Activated naive CD4-positive, alpha-beta T cell treated with anti-CD3 and anti-CD28 coated beads, Interleukin-2, amount 10 ng/mL, durations not matched to agents 7 days and 5 days (primary cell): Measurements from ENCODE around the gene AAK1.
A peak's percentile ranks its signal among the peaks of the same experiment; 100 is the strongest.
"Not testable (repeated sequence)": the region's sequence is repeated elsewhere in the genome, so short reads cannot be mapped to it uniquely, and the experiment has no call there.

Experiments used
- CTCF ChIA-PET: fragments of 350-600 bp; sonication (Branson Sonifier 250); formaldehyde crosslinking; loops from one replicate; lab custom pipeline; 2021; ENCODE audit warnings: antibody characterized with exemption; lab: Charles Lee
- DNase-seq: peaks from one replicate; pipeline ENCODE4 v3.0.0-alpha.2; 2020
- H3K27ac Mint-ChIP-seq: one replicate; pipeline ENCODE4 v1.8.0; 2021; ENCODE audit warnings: mild to moderate bottlenecking, moderate library complexity, mixed read lengths
- H3K27me3 Mint-ChIP-seq: one replicate; pipeline ENCODE4 v1.8.0; 2021; ENCODE audit warnings: mild to moderate bottlenecking, mixed read lengths
- H3K36me3 Mint-ChIP-seq: one replicate; pipeline ENCODE4 v1.8.0; 2021; ENCODE audit warnings: mixed read lengths
- H3K4me1 Mint-ChIP-seq: one replicate; pipeline ENCODE4 v1.8.0; 2021; ENCODE audit warnings: mixed read lengths
- H3K4me3 Mint-ChIP-seq: one replicate; pipeline ENCODE4 v1.8.0; 2021; ENCODE audit warnings: mild to moderate bottlenecking, moderate library complexity, mixed read lengths
- H3K9me3 Mint-ChIP-seq: one replicate; pipeline ENCODE4 v1.8.0; 2021; ENCODE audit warnings: mixed read lengths

Gene AAK1

GRCh38 chr2:69615969-69616368 is 27.6 kb downstream of the AAK1 start:
- Mint-ChIP-seq H3K4me1 (peaks cover 32% of the 10 kb centered on the region), H3K9me3 (peaks cover 17% of the 10 kb centered on the region), H3K36me3 (peaks cover 44% of the 10 kb centered on the region), H3K4me3 (no peak overlapping the region), H3K27me3 (no peaks in the 10 kb centered on the region), H3K27ac (no peak overlapping the region)
- CTCF ChIA-PET, result interaction anchor here (1.6 kb wide), 1 partner anchor 99 kb away, joined by 3 read pairs; no protein-coding TSS in a partner anchor
- no peak for DNase-seq

GRCh38 chr2:69615078-69615625 is 28.4 kb downstream of the AAK1 start:
- CTCF ChIA-PET, result interaction anchor here (1.6 kb wide), 1 partner anchor 99 kb away, joined by 3 read pairs; no protein-coding TSS in a partner anchor
- H3K9me3 Mint-ChIP-seq, result peaks cover 20% of the 10 kb centered on the region
- H3K27ac Mint-ChIP-seq, result no peak overlapping the region
- DNase-seq, result no peak
- H3K4me1 Mint-ChIP-seq, result peaks cover 33% of the 10 kb centered on the region
- H3K27me3 Mint-ChIP-seq, result no peaks in the 10 kb centered on the region
- H3K36me3 Mint-ChIP-seq, result peaks cover 51% of the 10 kb centered on the region
- H3K4me3 Mint-ChIP-seq, result no peak overlapping the region

- H3K4me1 Mint-ChIP-seq, result peaks cover 38% of the 10 kb centered on the region
- no peak for DNase-seq
- H3K36me3 Mint-ChIP-seq, result peaks cover 64% of the 10 kb centered on the region
- peaks cover 20% of the 10 kb centered on the region for H3K9me3 Mint-ChIP-seq
- no peak overlapping the region for H3K4me3 Mint-ChIP-seq
- H3K27ac Mint-ChIP-seq, result no peak overlapping the region
- H3K27me3 Mint-ChIP-seq, result no peaks in the 10 kb centered on the region
- CTCF ChIA-PET, result interaction anchor here (2.4 kb wide), 1 partner anchor 47 kb away, joined by 7 read pairs; no protein-coding TSS in a partner anchor
Measured at GRCh38 chr2:69612707-69613106, 30.8 kb downstream of the AAK1 start.

- no peak for DNase-seq
- peaks cover 69% of the 10 kb centered on the region for H3K36me3 Mint-ChIP-seq
- H3K9me3 Mint-ChIP-seq, result peaks cover 20% of the 10 kb centered on the region
- peaks cover 38% of the 10 kb centered on the region for H3K4me1 Mint-ChIP-seq
- no peaks in the 10 kb centered on the region for H3K27me3 Mint-ChIP-seq
- no peak overlapping the region for H3K27ac Mint-ChIP-seq
- CTCF ChIA-PET, result interaction anchor here (2.4 kb wide), 1 partner anchor 47 kb away, joined by 7 read pairs; no protein-coding TSS in a partner anchor
- H3K4me3 Mint-ChIP-seq, result no peak overlapping the region
Measured at GRCh38 chr2:69612200-69612599, 31.3 kb downstream of the AAK1 start.

- Mint-ChIP-seq H3K27me3 (no peaks in the 10 kb centered on the region), H3K27ac (no peak overlapping the region), H3K4me3 (no peak overlapping the region), H3K36me3 (peaks cover 64% of the 10 kb centered on the region), H3K9me3 (peaks cover 12% of the 10 kb centered on the region), H3K4me1 (peaks cover 49% of the 10 kb centered on the region)
- CTCF ChIA-PET, result no interaction called here
- DNase-seq, result no peak
Measured at GRCh38 chr2:69608109-69608508, 35.4 kb downstream of the AAK1 start.

- H3K4me3 Mint-ChIP-seq, CTCF ChIA-PET, H3K27me3 Mint-ChIP-seq, DNase-seq, H3K27ac Mint-ChIP-seq: not testable (repeated sequence)
- peaks cover 63% of the 10 kb centered on the region for H3K36me3 Mint-ChIP-seq
- H3K9me3 Mint-ChIP-seq, result peaks cover 12% of the 10 kb centered on the region
- H3K4me1 Mint-ChIP-seq, result peaks cover 51% of the 10 kb centered on the region
Measured at GRCh38 chr2:69606771-69607170, 36.8 kb downstream of the AAK1 start.

GRCh38 chr2:69605284-69605683 is 38.3 kb downstream of the AAK1 start:
- no peaks in the 10 kb centered on the region for H3K27me3 Mint-ChIP-seq
- H3K36me3 Mint-ChIP-seq, result peaks cover 61% of the 10 kb centered on the region
- H3K27ac Mint-ChIP-seq, result no peak overlapping the region
- H3K4me1 Mint-ChIP-seq, result peaks cover 63% of the 10 kb centered on the region
- DNase-seq, result no peak
- no peak overlapping the region for H3K4me3 Mint-ChIP-seq
- peaks cover 9% of the 10 kb centered on the region for H3K9me3 Mint-ChIP-seq
- CTCF ChIA-PET, result interaction anchor here (0.8 kb wide), 1 partner anchor 36 kb away, joined by 3 read pairs; no protein-coding TSS in a partner anchor

- Mint-ChIP-seq H3K27me3 (no peaks in the 10 kb centered on the region), H3K4me3 (no peak overlapping the region), H3K27ac (no peak overlapping the region), H3K4me1 (peaks cover 68% of the 10 kb centered on the region), H3K36me3 (peaks cover 61% of the 10 kb centered on the region), H3K9me3 (peaks cover 8% of the 10 kb centered on the region)
- CTCF ChIA-PET, result interaction anchor here (2.0 kb wide), 1 partner anchor 40 kb away, joined by 14 read pairs; no protein-coding TSS in a partner anchor
- DNase-seq, result no peak
Measured at GRCh38 chr2:69604836-69605235, 38.7 kb downstream of the AAK1 start.

- Mint-ChIP-seq H3K36me3 (peaks cover 66% of the 10 kb centered on the region), H3K27ac (no peak overlapping the region), H3K27me3 (no peaks in the 10 kb centered on the region), H3K4me3 (no peak overlapping the region), H3K9me3 (peaks cover 8% of the 10 kb centered on the region), H3K4me1 (peaks cover 72% of the 10 kb centered on the region)
- CTCF ChIA-PET, result interaction anchor here (1.0 to 2.0 kb wide), 3 partner anchors 20 to 121 kb away, joined by 4 to 14 read pairs (median 5); no protein-coding TSS in a partner anchor
- DNase-seq, result no peak
Measured at GRCh38 chr2:69604026-69604678, 39.4 kb downstream of the AAK1 start.

- H3K4me1 Mint-ChIP-seq, result peaks cover 74% of the 10 kb centered on the region
- H3K4me3 Mint-ChIP-seq, result no peak overlapping the region
- peaks cover 8% of the 10 kb centered on the region for H3K9me3 Mint-ChIP-seq
- DNase-seq, result no peak
- peaks cover 61% of the 10 kb centered on the region for H3K36me3 Mint-ChIP-seq
- CTCF ChIA-PET, result interaction anchor here (1.2 to 2.0 kb wide), 2 partner anchors 19 to 38 kb away, joined by 4 to 14 read pairs; no protein-coding TSS in a partner anchor
- no peaks in the 10 kb centered on the region for H3K27me3 Mint-ChIP-seq
- H3K27ac Mint-ChIP-seq, result peak overlapping the region; percentile 9
Measured at GRCh38 chr2:69603146-69603743, 40.3 kb downstream of the AAK1 start.

- H3K4me3 Mint-ChIP-seq, result no peak overlapping the region
- H3K9me3 Mint-ChIP-seq, result peaks cover 6% of the 10 kb centered on the region
- H3K36me3 Mint-ChIP-seq, result peaks cover 57% of the 10 kb centered on the region
- CTCF ChIA-PET, result interaction anchor here (1.6 kb wide), 1 partner anchor 35 kb away, joined by 6 read pairs; no protein-coding TSS in a partner anchor
- no peaks in the 10 kb centered on the region for H3K27me3 Mint-ChIP-seq
- H3K4me1 Mint-ChIP-seq, result peaks cover 84% of the 10 kb centered on the region
- H3K27ac Mint-ChIP-seq, result no peak overlapping the region
- DNase-seq, result no peak
Measured at GRCh38 chr2:69601179-69601612, 42.3 kb downstream of the AAK1 start.

GRCh38 chr2:69600425-69600824 is 43.1 kb downstream of the AAK1 start:
- Mint-ChIP-seq H3K9me3 (no peaks in the 10 kb centered on the region), H3K36me3 (peaks cover 57% of the 10 kb centered on the region), H3K4me1 (peaks cover 80% of the 10 kb centered on the region), H3K27me3 (no peaks in the 10 kb centered on the region), H3K4me3 (no peak overlapping the region), H3K27ac (peak overlapping the region; percentile 68)
- CTCF ChIA-PET, result interaction anchor here (1.6 kb wide), 1 partner anchor 35 kb away, joined by 6 read pairs; no protein-coding TSS in a partner anchor
- no peak for DNase-seq

- Mint-ChIP-seq H3K27me3 (no peaks in the 10 kb centered on the region), H3K9me3 (no peaks in the 10 kb centered on the region), H3K4me1 (peaks cover 69% of the 10 kb centered on the region), H3K36me3 (peaks cover 59% of the 10 kb centered on the region), H3K4me3 (no peak overlapping the region), H3K27ac (peak overlapping the region; percentile 69)
- DNase-seq, result no peak
- CTCF ChIA-PET, result interaction anchor here (1.4 kb wide), 1 partner anchor 15 kb away, joined by 3 read pairs; no protein-coding TSS in a partner anchor
Measured at GRCh38 chr2:69597843-69598610, 45.5 kb downstream of the AAK1 start.
